ENCODE measurements around the gene NTM.

Gene NTM

GRCh38 chr11:131845255-131845654 is 474.8 kb downstream of the NTM start:
- no peak for DNase-seq

- DNase-seq = no peak
Observed at GRCh38 chr11:131849485-131849884, 479.1 kb downstream of the NTM start.

- no peak for DNase-seq
Observed at GRCh38 chr11:131850507-131850906, 480.1 kb downstream of the NTM start.

- DNase-seq = no peak
Observed at GRCh38 chr11:131851964-131852755, 481.7 kb downstream of the NTM start.

DNA sequence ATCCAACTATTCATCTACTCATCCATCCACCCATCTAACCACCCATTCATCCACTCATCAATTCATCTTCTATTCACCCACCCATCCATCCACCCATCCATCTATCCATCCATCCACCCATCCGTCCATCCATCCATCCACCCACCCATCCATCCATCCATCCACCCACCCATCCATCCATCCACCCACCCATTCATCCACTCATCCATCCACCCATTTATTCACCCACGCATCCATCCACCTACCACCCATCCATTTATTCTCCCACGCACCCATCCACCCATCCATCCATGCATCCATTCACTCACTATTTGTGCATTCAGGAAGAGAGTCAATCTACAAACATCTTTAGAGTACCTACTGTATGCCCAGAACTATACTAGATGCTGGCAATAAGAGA is 482.3 kb downstream of the NTM start:
- DNase-seq = no peak

DNA sequence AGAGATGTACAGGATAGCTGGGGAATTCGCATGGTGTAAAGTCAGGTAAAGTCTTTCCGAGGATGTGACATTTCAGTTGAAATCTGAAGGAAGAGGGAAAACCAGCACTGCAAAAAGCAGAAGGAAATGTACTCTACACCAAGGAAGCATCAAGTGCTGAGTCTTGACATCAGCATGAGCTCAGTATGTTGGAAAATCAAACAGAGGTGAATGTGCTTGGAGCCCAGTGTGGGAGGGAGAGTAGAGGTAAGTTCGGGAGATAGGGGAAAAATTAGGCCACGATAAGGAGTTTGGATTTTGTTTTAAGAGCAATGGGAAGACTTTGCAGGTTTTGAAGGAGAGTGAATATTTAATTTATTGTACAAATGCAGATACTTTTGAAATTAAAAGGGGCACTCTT is 484.0 kb downstream of the NTM start:
- DNase-seq = no peak

DNA sequence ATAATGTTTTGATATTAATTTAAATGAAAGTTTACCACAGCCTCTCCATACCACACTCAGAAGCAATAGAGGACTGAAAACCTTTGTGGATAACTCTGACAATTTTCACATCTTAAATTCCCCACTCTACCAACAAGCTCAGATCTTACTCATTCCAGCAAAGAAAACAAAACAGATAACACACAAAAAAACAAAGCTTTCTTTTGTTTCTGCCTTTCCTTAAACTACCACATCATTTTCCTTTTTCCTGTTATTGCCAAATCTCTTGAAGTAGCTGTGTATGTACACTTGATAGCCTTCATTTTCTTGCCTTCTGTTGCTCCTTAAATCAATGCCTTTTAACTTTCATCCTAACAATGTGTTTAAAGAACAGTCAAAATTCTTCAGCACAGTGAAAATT is 484.9 kb downstream of the NTM start:
- no peak for DNase-seq

DNA sequence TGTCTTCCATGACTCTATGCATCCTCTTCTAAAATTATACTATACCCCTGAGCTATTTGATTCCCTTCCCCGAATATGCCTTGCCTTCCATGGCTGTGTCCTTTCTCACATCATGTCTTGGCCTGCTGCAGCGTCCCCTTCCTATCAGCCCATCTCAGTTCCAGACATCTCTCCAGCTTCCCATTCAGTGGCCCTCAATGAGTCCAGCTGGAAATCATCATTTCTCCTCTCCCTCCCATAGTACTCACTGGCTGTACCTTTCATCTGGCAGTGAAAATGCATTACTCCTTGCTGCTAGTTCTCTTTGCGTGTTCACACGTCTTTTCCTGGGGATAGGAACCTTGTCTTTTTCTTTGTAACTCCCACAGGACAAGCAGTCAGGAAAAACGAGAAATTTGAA is 486.8 kb downstream of the NTM start:
- no peak for DNase-seq

DNA sequence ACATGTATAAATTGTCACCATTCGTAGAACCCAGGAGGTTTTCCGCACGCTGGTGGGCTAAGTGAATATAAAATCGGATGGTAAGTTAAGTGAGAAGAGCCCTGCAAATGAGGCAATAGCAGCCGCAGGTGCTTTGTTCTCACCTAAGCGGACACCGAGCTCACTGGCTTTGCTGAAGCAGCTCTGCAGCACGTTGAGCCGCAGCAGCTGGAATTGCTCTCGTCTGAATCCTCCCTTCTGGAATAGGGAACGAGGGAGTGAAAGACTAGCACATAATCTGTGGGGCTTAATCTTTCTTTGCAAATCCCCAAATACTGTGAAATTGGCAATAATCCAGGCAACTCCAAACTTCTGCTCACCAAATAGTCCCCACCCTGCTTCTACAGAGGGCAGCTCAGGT is 488.1 kb downstream of the NTM start:
- no peak for DNase-seq

- no peak for DNase-seq
Observed at GRCh38 chr11:131859538-131860210, 489.3 kb downstream of the NTM start.

GRCh38 chr11:131864228-131864627 is 493.8 kb downstream of the NTM start:
- DNase-seq = no peak

DNA sequence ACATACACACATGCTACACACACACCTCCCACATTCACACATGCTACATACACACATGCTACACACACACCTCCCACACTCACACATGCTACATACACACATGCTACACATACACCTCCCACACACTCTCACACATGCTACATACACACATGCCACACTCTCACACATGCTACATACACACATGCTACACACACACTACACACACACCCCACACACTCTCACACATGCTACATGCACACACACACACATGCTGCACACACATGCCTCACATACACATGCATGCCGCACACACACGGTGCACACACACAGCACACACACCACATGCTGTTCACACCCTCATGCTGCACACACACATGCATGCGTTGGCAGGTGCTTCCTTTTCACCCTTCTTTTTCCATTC is 495.4 kb downstream of the NTM start:
- DNase-seq = no peak

DNA sequence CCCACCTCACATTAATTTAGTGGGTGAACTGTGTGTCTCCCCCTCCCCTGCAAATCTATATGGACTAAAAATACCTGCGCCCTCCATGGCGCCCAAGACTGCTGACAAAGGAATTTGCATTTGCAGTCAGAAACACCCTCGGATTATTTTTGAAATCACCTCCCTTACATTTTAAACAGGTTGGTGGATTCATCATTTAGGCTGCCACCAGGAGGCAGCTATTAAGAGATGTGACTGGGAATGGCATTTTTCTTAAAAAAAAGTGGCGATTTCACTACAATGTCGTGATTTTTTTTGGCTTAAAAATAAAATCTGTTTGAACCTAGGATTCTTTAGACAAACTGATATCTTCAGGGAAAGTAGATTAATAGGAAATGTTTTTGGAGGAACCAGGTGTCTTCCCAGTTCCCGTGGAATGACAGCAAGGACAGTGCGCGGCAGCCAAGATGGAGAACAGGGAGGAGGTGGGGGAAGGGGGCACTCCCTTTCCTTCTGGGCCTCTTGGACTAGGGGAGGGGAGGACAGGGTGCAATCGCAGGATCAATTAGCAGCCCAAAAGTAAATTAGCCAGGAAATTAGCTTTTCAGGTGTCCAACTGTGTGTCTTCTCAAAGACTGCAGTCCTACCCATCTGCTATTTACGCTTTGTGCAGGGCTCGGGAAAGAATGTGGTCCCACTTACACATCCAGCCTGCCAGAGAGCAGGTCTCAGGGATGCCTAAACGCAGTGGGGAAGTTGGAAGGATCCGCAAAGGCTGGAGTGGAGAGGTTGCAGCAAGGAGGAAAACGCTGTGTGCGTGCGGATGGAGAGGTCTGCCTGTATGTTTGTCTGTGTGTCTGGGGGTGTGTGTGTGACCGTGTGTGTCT is 496.4 kb downstream of the NTM start:
- DNase-seq = no peak

- peak; percentile 80 for DNase-seq
Observed at GRCh38 chr11:131867457-131868257, 497.2 kb downstream of the NTM start.

GRCh38 chr11:131868629-131869507 is 498.5 kb downstream of the NTM start:
- no peak for DNase-seq

DNA sequence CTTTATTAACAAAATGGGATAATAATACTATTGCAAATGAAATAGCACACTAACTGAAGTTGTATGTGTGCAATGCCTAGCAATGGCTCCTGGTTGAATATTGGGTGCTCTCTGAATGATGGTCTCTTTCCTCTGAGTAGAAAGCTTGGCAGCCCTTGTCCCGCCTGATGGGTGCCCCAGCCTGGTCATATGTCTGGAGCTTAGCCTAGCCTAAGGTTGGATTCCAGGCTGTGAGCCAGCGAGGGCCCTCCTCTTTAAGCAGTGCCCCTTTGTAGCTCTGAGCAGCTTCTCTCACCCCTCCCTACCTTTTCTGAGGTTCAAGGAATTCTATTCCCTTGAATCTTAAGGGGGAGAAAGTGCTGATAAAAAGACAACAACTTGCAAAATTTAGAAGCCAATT is 499.9 kb downstream of the NTM start:
- DNase-seq = no peak

GRCh38 chr11:131871006-131871405 is 500.6 kb downstream of the NTM start:
- no peak for DNase-seq

DNA sequence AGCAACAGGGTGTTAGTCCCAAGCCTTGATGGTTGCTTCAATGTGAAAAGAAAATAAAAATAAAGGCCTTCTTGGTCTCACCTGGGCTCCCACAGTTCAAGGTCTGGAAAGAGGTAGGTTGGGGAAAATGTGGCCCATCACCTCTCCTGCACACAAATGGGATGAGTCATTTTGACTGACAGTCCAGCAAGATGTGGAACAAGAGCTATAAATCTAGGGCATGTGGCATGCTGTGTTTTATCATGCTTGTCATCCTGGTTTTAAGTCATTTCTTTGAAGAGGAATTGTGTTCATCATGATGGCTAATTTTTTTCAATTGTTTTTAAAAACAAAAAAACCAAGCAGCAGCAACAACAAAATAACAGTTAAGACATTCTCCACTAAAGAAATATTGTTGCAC is 503.7 kb downstream of the NTM start:
- no peak for DNase-seq

GRCh38 chr11:131875611-131876010 is 505.2 kb downstream of the NTM start:
- peak; percentile 45 for DNase-seq

DNA sequence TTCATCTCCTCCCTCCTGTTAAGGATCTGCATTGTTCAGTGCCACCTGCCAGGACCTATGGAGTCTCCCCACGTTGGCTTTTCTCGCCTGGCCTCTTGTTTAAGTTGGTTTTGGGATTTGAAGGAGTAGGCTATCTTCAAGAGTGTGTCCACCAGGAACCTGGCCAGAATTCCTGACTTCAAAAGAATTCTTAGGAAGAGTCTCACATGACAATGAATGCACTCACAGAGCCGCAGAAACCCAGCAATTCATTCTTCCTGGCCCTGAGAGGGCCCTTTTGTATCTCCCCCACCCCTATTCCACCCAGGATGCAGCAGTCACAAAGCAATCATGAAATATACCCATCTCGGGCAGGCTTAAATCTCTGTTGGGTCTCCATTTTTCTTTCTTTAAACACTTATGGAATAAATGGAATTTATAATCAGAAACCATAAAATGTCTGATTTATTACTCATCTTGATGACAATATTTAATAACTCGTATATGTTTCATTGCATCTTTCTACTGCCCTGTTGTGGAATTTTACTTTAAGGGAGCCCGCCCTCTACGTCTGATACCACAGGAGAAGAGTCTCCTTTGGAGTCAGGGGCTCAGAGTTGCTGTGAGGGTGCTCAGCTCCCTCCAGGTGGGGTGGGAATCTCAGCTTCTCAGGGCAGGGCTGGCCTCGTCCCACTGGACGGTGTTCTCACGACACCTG is 507.0 kb downstream of the NTM start:
- no peak for DNase-seq

DNA sequence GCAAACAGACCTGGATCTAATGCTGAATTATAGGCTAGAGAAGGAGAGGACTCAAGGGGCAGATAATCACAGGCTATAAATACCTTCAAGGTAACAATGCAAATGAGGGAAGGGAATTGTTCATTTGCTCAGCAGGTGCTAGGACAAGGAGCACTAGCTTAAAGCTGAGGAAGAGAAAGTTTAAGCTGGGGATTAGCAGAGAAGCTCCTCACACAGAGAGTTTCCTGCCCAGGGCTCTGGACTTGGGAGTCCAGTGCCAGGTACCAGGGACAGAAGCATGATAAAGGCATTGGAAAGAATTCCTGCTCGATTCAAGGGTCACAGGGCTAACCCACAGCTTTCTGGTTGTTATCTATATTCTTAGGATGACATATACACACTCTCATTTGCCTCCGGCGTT is 509.9 kb downstream of the NTM start:
- no peak for DNase-seq

Data from left hindlimb (tissue), 1 donor.